HepG2 (cell line): ENCODE data around the gene ADCY5. TPM values are rescaled to one million over a fixed set of nuclear protein-coding genes. Genes with fewer than 3 reads are reported as not detected.

ENCODE experiments used
- ATAC-seq: fragments of 200-7000 bp; cut with Tn5 transposase; 3 replicates; pipeline ENCODE4 v1.9.1; 2020; ENCODE audit warnings: mild to moderate bottlenecking, moderate library complexity
- BruUV-seq: library from RNA; stranded (reverse); fragments of 400-500 nt; replicated peaks from 2 replicates; lab custom pipeline; 2021; lab: Mats Ljungman, UMichigan
- CTCF ChIA-PET: fragments of 300-600 bp; formaldehyde crosslinking; extraction: SDS; loops from one replicate; lab custom pipeline; 2021; ENCODE audit warnings: low total read pairs, inconsistent platforms, low intra/inter-chr PET ratio; lab: Yijun Ruan, JAX
- POLR2A ChIA-PET: fragments of 350-600 bp; sonication (Branson Sonifier 250); formaldehyde crosslinking; loops from one replicate; lab custom pipeline; 2020; ENCODE audit warnings: antibody characterized with exemption, inconsistent platforms; lab: Yijun Ruan, JAX
- DNase-seq: peaks from one replicate; pipeline ENCODE4 v3.0.0-alpha.2; 2015; ENCODE audit warnings: low spot score
- FAIRE-seq: peaks from 3 replicates; lab custom pipeline; 2011; peaks lifted over from hg19 to GRCh38; lab: Jason Lieb, UNC
- H2AFZ ChIP-seq: one replicate; pipeline ENCODE4 v1.6.1; 2011; ENCODE audit warnings: low read length, inconsistent platforms
- H3K27ac ChIP-seq: fragments of 300-600 bp; 3 replicates; pipeline ENCODE4 v1.8.0; 2011; ENCODE audit warnings: mixed run types, mild to moderate bottlenecking, mixed read lengths, low read length, inconsistent platforms; ENCODE audit not compliant: insufficient read depth; ENCODE audit errors: extremely low read length
- H3K27me3 ChIP-seq, 2 experiments: fragments of 200-600 bp in 1 of 2; 2 replicates in 1 of 2; 3 replicates in 1 of 2; pipeline versions ENCODE4 v1.6.0 to v1.8.0; 2011; ENCODE audit warnings: low read length in 2 of 2, mild to moderate bottlenecking in 2 of 2, moderate library complexity in 2 of 2, inconsistent platforms in 1 of 2; ENCODE audit not compliant: insufficient read depth in 2 of 2, control insufficient read depth in 1 of 2
- H3K36me3 ChIP-seq, 2 experiments: fragments of 200-600 bp in 1 of 2; replicated peaks in 1 of 2; 2 replicates in 1 of 2; 3 replicates in 1 of 2; pipeline versions ENCODE4 v1.5.1 to v1.8.0; 2011; ENCODE audit warnings: low read length in 2 of 2, inconsistent platforms in 1 of 2; ENCODE audit not compliant: insufficient read depth in 2 of 2, control insufficient read depth in 1 of 2
- H3K4me1 ChIP-seq: 2 replicates; pipeline ENCODE4 v1.5.1; 2012; ENCODE audit warnings: low read length, inconsistent platforms; ENCODE audit not compliant: insufficient read depth
- H3K4me2 ChIP-seq: 2 replicates; pipeline ENCODE4 v1.6.0; 2011; ENCODE audit warnings: low read depth, low read length, inconsistent platforms
- H3K4me3 ChIP-seq, 3 experiments: fragments of 200-600 bp in 1 of 3; sonication (generic), shearing (Covaris generic) in 1 of 3; replicated peaks in 1 of 3; 2 replicates each; pipeline ENCODE4 v1.5.1; 2011 to 2016; ENCODE audit warnings: low read length in 3 of 3, inconsistent platforms in 2 of 3, low read depth in 2 of 3, mild to moderate bottlenecking in 2 of 3, control low read depth in 1 of 3, mixed read lengths in 1 of 3; ENCODE audit not compliant: insufficient read depth in 1 of 3
- H3K79me2 ChIP-seq: one replicate; pipeline ENCODE4 v1.6.1; 2011; ENCODE audit warnings: low read length, inconsistent platforms; ENCODE audit not compliant: insufficient read depth
- H3K9ac ChIP-seq: 2 replicates; pipeline ENCODE4 v1.6.0; 2011; ENCODE audit warnings: mild to moderate bottlenecking, low read depth, low read length, inconsistent platforms; ENCODE audit not compliant: insufficient read depth
- H3K9me3 ChIP-seq: 2 replicates; pipeline ENCODE4 v1.5.1; 2012; ENCODE audit warnings: mild to moderate bottlenecking, low read length
- H4K20me1 ChIP-seq: 2 replicates; pipeline ENCODE4 v1.6.0; 2011; ENCODE audit warnings: inconsistent platforms, mild to moderate bottlenecking, low read length, moderate library complexity; ENCODE audit not compliant: insufficient read depth
- BCL6 ChIP-seq: IDR thresholded peaks from 2 replicates; pipeline ENCODE4 v1.6.1; 2016; ENCODE audit warnings: missing genetic modification reagents, missing compliant biosample characterization
- CEBPB ChIP-seq: IDR thresholded peaks from 2 replicates; pipeline ENCODE4 v1.6.1; 2011; ENCODE audit warnings: low read depth, low read length, improper control_type of control experiment, borderline replicate concordance
- CTCF ChIP-seq: sonication (generic); formaldehyde crosslinking; IDR thresholded peaks from 2 replicates; pipeline ENCODE4 v1.5.0; 2020; ENCODE audit warnings: mild to moderate bottlenecking, missing genetic modification reagents, moderate library complexity
- E2F1 ChIP-seq: sonication (generic); formaldehyde crosslinking; IDR thresholded peaks from 2 replicates; pipeline ENCODE4 v1.5.0; 2020; ENCODE audit warnings: missing genetic modification reagents
- FIP1L1 ChIP-seq: fragments of 200-400 bp; formaldehyde crosslinking; IDR thresholded peaks from 2 replicates; pipeline ENCODE4 v1.6.1; 2018; ENCODE audit warnings: low read depth, mild to moderate bottlenecking, low read length, moderate library complexity, borderline replicate concordance; ENCODE audit not compliant: insufficient read depth
- NFRKB ChIP-seq: fragments of 450-650 bp; IDR thresholded peaks from 2 replicates; pipeline ENCODE4 v1.6.1; 2017
- NRL ChIP-seq: sonication (generic); formaldehyde crosslinking; IDR thresholded peaks from 2 replicates; pipeline ENCODE4 v1.5.0; 2020; ENCODE audit warnings: missing genetic modification reagents, mild to moderate bottlenecking, moderate library complexity, borderline replicate concordance
- SMAD3 ChIP-seq: sonication (generic); formaldehyde crosslinking; IDR thresholded peaks from 2 replicates; pipeline ENCODE4 v1.4.0; 2020; ENCODE audit warnings: missing genetic modification reagents
- SNAPC5 ChIP-seq: sonication (generic); formaldehyde crosslinking; IDR thresholded peaks from 2 replicates; pipeline ENCODE4 v1.8.1; 2023; ENCODE audit warnings: mild to moderate bottlenecking, missing genetic modification reagents, borderline replicate concordance
- ZBTB7B ChIP-seq: sonication (generic); formaldehyde crosslinking; IDR thresholded peaks from 2 replicates; pipeline ENCODE4 v1.4.0; 2020; ENCODE audit warnings: missing genetic modification reagents
- ZFP36 ChIP-seq: fragments of 150-350 bp; IDR thresholded peaks from 2 replicates; pipeline ENCODE4 v1.6.1; 2018; ENCODE audit warnings: borderline replicate concordance, low read length, low read depth; ENCODE audit not compliant: partially characterized antibody
- ZNF18 ChIP-seq: sonication (generic); formaldehyde crosslinking; IDR thresholded peaks from 2 replicates; pipeline ENCODE4 v1.8.0; 2022; ENCODE audit warnings: mild to moderate bottlenecking, missing genetic modification reagents; ENCODE audit not compliant: insufficient replicate concordance
- ZNF251 ChIP-seq: sonication (generic); formaldehyde crosslinking; IDR thresholded peaks from 2 replicates; pipeline ENCODE4 v1.9.0; 2021; ENCODE audit warnings: mild to moderate bottlenecking, missing genetic modification reagents
- ZNF253 ChIP-seq: sonication (generic); formaldehyde crosslinking; IDR thresholded peaks from 2 replicates; pipeline ENCODE4 v1.8.0; 2022; ENCODE audit warnings: mild to moderate bottlenecking, missing genetic modification reagents, borderline replicate concordance
- ZNF761 ChIP-seq: sonication (generic); formaldehyde crosslinking; conservative IDR thresholded peaks from 2 replicates; pipeline ENCODE4 v1.4.0; 2020; ENCODE audit warnings: mild to moderate bottlenecking, missing genetic modification reagents
- WGBS: methylation state at CpG from one replicate; pipeline ENCODE4 v1.1.6; 2017; ENCODE audit warnings: low lambda C conversion rate; 5-methylcytosine and 5-hydroxymethylcytosine counted together
- in situ Hi-C: cut with HindIII; loops from 2 replicates; pipeline ENCODE4 v1.10.0; 2017; ENCODE audit warnings: low pct_unique_long_range_greater_than_20kb; ENCODE audit not compliant: extremely low pct_ligation_motif_present
- intact Hi-C: fragments of 100-400 bp; cut with micrococcal nuclease; formaldehyde crosslinking; loops from one replicate; pipeline ENCODE4 v1.10.0; 2022; ENCODE audit not compliant: unreplicated experiment
- polyA plus RNA-seq, 8 experiments: library from polyadenylated mRNA; depleted of rRNA in 3 of 8; stranded (reverse) in 7 of 8; unstranded in 1 of 8; fragments of >200 nt; fragmentation: Illumina TruSeq in 4 of 8; extraction: Trizol in 4 of 8; gene quantifications; 2 replicates each; pipeline versions ENCODE4 v1.2.1 to v1.2.3, GENCODE V29; 2011 to 2016; ENCODE audit warnings: low read depth in 4 of 8, missing spikeins in 1 of 8, mixed read lengths in 1 of 8; ENCODE audit not compliant: insufficient read depth in 1 of 8
- total RNA-seq, 5 experiments: library from RNA; depleted of rRNA; stranded (reverse); fragments of >200 nt; fragmentation: Illumina TruSeq; extraction: Trizol; gene quantifications; 2 replicates each; pipeline ENCODE4 v1.2.3, GENCODE V29; 2016; ENCODE audit warnings: low read depth in 1 of 5

The ADCY5 gene
- total and polyA plus RNA-seq, 2 of the 13 experiments (the other 11 are each of a cell fraction or from before 2014, with no cell fraction given): not detected

GRCh38 chr3:123459862-123460261 lies 11.0 kb upstream of the ADCY5 start:
- WGBS: 13% methylated on average over 8 of the region's 8 CpGs
- CTCF ChIA-PET: no interaction called here

GRCh38 chr3:123458255-123458654 lies 9.4 kb upstream of the ADCY5 start:
- no peak overlapping the region for H2AFZ ChIP-seq
- no peaks in the 10 kb centered on the region for H3K79me2 ChIP-seq
- no peaks in the 10 kb centered on the region for H4K20me1 ChIP-seq
- no peaks in the 10 kb centered on the region for H3K36me3 ChIP-seq
- no peaks in the 10 kb centered on the region for H3K9me3 ChIP-seq
- no peak overlapping the region for H3K4me2 ChIP-seq
- no peak for FAIRE-seq
- H3K27me3 ChIP-seq: 0 out of 5 replicates have a peak, but pooled peaks cover 0 to 3% of the 10 kb centered on the region in 2 experiments
- WGBS: 24% methylated on average over 5 of the region's 5 CpGs
- no peak overlapping the region for H3K4me3 ChIP-seq
- intact Hi-C loops (no loop called here), in situ Hi-C loops (no loop called here)
- H3K9ac ChIP-seq: no peak overlapping the region
- ATAC-seq: no peak
- CTCF ChIA-PET: no interaction called here
- H3K4me1 ChIP-seq: no peaks in the 10 kb centered on the region
- DNase-seq: no peak
- POLR2A ChIA-PET: no interaction called here
- no peak overlapping the region for H3K27ac ChIP-seq
- BruUV-seq: no TSS peak
- TF ChIP-seq SNAPC5 (CRISPR knock-in tag): no peak
- no peak for TF ChIP-seq ZNF18 (CRISPR knock-in tag)
- TF ChIP-seq CTCF (CRISPR knock-in tag): no peak
- no peak for TF ChIP-seq ZNF761 (CRISPR knock-in tag)
- no peak for TF ChIP-seq ZNF253
- TF ChIP-seq NRL: no peak
- TF ChIP-seq NFRKB: no peak
- no peak for TF ChIP-seq BCL6
- no peak for TF ChIP-seq FIP1L1
- TF ChIP-seq ZBTB7B (CRISPR knock-in tag): no peak
- TF ChIP-seq ZNF251 (CRISPR knock-in tag): no peak

More at GRCh38 chr3:123459862-123460261, 11.0 kb upstream of the ADCY5 start:
- TF ChIP-seq CEBPB (peak; percentile 35; the same call in 1 of the 2 replicates), E2F1 (CRISPR knock-in tag) (no peak), ZFP36 (no peak), SMAD3 (CRISPR knock-in tag) (no peak)
- intact Hi-C loops: no loop called here
- Histone ChIP-seq H3K36me3 (no peaks in the 10 kb centered on the region), H3K9me3 (no peaks in the 10 kb centered on the region), H3K27me3 (no peaks in the 10 kb centered on the region), H3K79me2 (no peaks in the 10 kb centered on the region), H3K27ac (no peak overlapping the region), H3K4me3 (no peak overlapping the region), H3K4me1 (no peaks in the 10 kb centered on the region), H3K4me2 (no peak overlapping the region), H3K9ac (no peak overlapping the region), H4K20me1 (no peaks in the 10 kb centered on the region), H2AFZ (no peak overlapping the region)
- peak; percentile 47; the same call in 1 of the 3 replicates for ATAC-seq
- in situ Hi-C loops: no loop called here
- POLR2A ChIA-PET: no interaction called here
- no peak for DNase-seq
- BruUV-seq: no TSS peak
- no peak for FAIRE-seq
